Endothelial cell of umbilical vein (primary cell): ENCODE results near the gene STK10. TPM values are rescaled to one million over a fixed set of nuclear protein-coding genes. Genes with fewer than 3 reads are reported as not detected.

ENCODE experiments used
- BruUV-seq: library from RNA; stranded (reverse); fragments of 400-500 nt; replicated peaks from 2 replicates; lab custom pipeline; 2021; lab: Mats Ljungman, UMichigan
- CTCF ChIA-PET: fragments of 300-600, 350-600 bp; sonication (Branson Sonifier 250); formaldehyde crosslinking; loops from one replicate; lab custom pipeline; 2021; ENCODE audit warnings: antibody characterized with exemption, inconsistent platforms; lab: Charles Lee
- POLR2A ChIA-PET: fragments of 300-600, 350-600 bp; sonication (Branson Sonifier 250); formaldehyde crosslinking; loops from one replicate; lab custom pipeline; 2021; ENCODE audit warnings: antibody characterized with exemption, inconsistent platforms; lab: Charles Lee
- DNase-seq: peaks from one replicate; pipeline ENCODE4 v3.0.0-alpha.2; 2011; ENCODE audit warnings: low read depth, low spot score
- FAIRE-seq: peaks from 2 replicates; lab custom pipeline; 2011; peaks lifted over from hg19 to GRCh38; lab: Jason Lieb, UNC
- H2AFZ ChIP-seq: 2 replicates; pipeline ENCODE4 v1.6.0; 2012; ENCODE audit warnings: low read depth, low read length, control low read depth, inconsistent platforms
- H3K27ac ChIP-seq: 2 replicates; pipeline ENCODE4 v1.5.1; 2011; ENCODE audit warnings: low read depth, mild to moderate bottlenecking, control low read depth, low read length, moderate library complexity; ENCODE audit not compliant: insufficient read depth
- H3K27me3 ChIP-seq, 2 experiments: 2 replicates each; pipeline versions ENCODE4 v1.6.0 to v1.6.1; 2011; ENCODE audit warnings: low read length in 2 of 2, mixed read lengths in 1 of 2; ENCODE audit not compliant: control insufficient read depth in 2 of 2, insufficient read depth in 2 of 2
- H3K36me3 ChIP-seq, 2 experiments: 2 replicates in 1 of 2; 3 replicates in 1 of 2; pipeline ENCODE4 v1.5.1; 2011; ENCODE audit warnings: low read length in 2 of 2, mild to moderate bottlenecking in 1 of 2, moderate library complexity in 1 of 2; ENCODE audit not compliant: control insufficient read depth in 2 of 2, insufficient read depth in 2 of 2; ENCODE audit errors: extremely low read depth in 1 of 2
- H3K4me1 ChIP-seq: 3 replicates; pipeline ENCODE4 v1.5.1; 2011; ENCODE audit warnings: mild to moderate bottlenecking, low read length; ENCODE audit not compliant: control insufficient read depth, insufficient read depth; ENCODE audit errors: extremely low read depth
- H3K4me2 ChIP-seq: 2 replicates; pipeline ENCODE4 v1.6.1; 2011; ENCODE audit warnings: low read length, control low read depth, mixed read lengths; ENCODE audit not compliant: insufficient read depth
- H3K4me3 ChIP-seq, 3 experiments: fragments of 200-600 bp in 1 of 3; sonication (generic), shearing (Covaris generic) in 1 of 3; replicated peaks in 1 of 3; 2 replicates each; pipeline ENCODE4 v1.5.1; 2011 to 2016; ENCODE audit warnings: control low read depth in 3 of 3, low read length in 3 of 3, mild to moderate bottlenecking in 2 of 3, inconsistent platforms in 1 of 3, low read depth in 1 of 3, moderate library complexity in 1 of 3; ENCODE audit not compliant: insufficient read depth in 1 of 3
- H3K79me2 ChIP-seq: 2 replicates; pipeline ENCODE4 v1.6.0; 2012; ENCODE audit warnings: low read length, inconsistent platforms; ENCODE audit not compliant: control insufficient read depth, insufficient read depth
- H3K9ac ChIP-seq: replicated peaks from 2 replicates; pipeline ENCODE3; 2011; ENCODE audit warnings: low read length, control low read depth; ENCODE audit not compliant: insufficient read depth; ENCODE audit errors: extremely low read depth
- H3K9me1 ChIP-seq: replicated peaks from 3 replicates; pipeline ENCODE4 v1.6.0; 2011; ENCODE audit warnings: mild to moderate bottlenecking, low read length; ENCODE audit not compliant: control insufficient read depth, insufficient read depth; ENCODE audit errors: extremely low read depth
- H3K9me3 ChIP-seq: replicated peaks from 2 replicates; pipeline ENCODE4 v1.5.1; 2012; ENCODE audit warnings: low read length, inconsistent platforms; ENCODE audit not compliant: control insufficient read depth, insufficient read depth
- H4K20me1 ChIP-seq: replicated peaks from 2 replicates; pipeline ENCODE3; 2011; ENCODE audit warnings: mild to moderate bottlenecking, low read length; ENCODE audit not compliant: control insufficient read depth, insufficient read depth; ENCODE audit errors: extremely low read depth
- EZH2 ChIP-seq: IDR thresholded peaks from 2 replicates; pipeline ENCODE4 v1.6.1; 2012; ENCODE audit warnings: borderline replicate concordance, low read depth, mild to moderate bottlenecking, moderate library complexity, low read length, inconsistent platforms; ENCODE audit not compliant: severe bottlenecking
- FOS ChIP-seq: IDR thresholded peaks from 2 replicates; pipeline ENCODE4 v1.6.1; 2011; ENCODE audit warnings: mild to moderate bottlenecking, low read length, moderate library complexity, borderline replicate concordance; ENCODE audit not compliant: insufficient read depth
- GATA2 ChIP-seq: IDR thresholded peaks from 2 replicates; pipeline ENCODE4 v1.7.0; 2011; ENCODE audit warnings: low read depth, mild to moderate bottlenecking, moderate library complexity, mixed read lengths, low read length; ENCODE audit not compliant: insufficient read length, insufficient read depth
- JUN ChIP-seq: IDR thresholded peaks from 2 replicates; pipeline ENCODE4 v1.6.1; 2011; ENCODE audit warnings: borderline replicate concordance, low read depth; ENCODE audit not compliant: insufficient read length, insufficient read depth
- MYC ChIP-seq: IDR thresholded peaks from one replicate; pipeline ENCODE4 v1.6.1; 2011; ENCODE audit warnings: mild to moderate bottlenecking, low read depth, low read length
- POLR2A ChIP-seq: IDR thresholded peaks from 2 replicates; pipeline ENCODE4 v1.6.1; 2012; ENCODE audit warnings: low read depth, mild to moderate bottlenecking, control low read depth, low read length
- POLR2AphosphoS5 ChIP-seq: IDR thresholded peaks from 2 replicates; pipeline ENCODE4 v1.6.1; 2012; ENCODE audit warnings: low read depth, mild to moderate bottlenecking, control low read depth, low read length, moderate library complexity; ENCODE audit not compliant: insufficient read depth
- dilution Hi-C: fragments of 300-500 bp; cut with MboI; formaldehyde crosslinking; loops from one replicate; pipeline ENCODE4 v1.15.0; 2019; ENCODE audit warnings: low sequenced_read_pairs; ENCODE audit not compliant: extremely low pct_ligation_motif_present
- intact Hi-C: fragments of 100-400 bp; cut with micrococcal nuclease; formaldehyde crosslinking; loops from one replicate; pipeline ENCODE4 v1.10.0; 2022
- polyA plus RNA-seq, 4 experiments: library from polyadenylated mRNA; depleted of rRNA in 3 of 4; stranded (reverse) in 3 of 4; unstranded in 1 of 4; fragments of >200 nt; gene quantifications; 2 replicates each; pipeline versions ENCODE4 v1.2.1 to v1.2.3, GENCODE V29; 2011 to 2012; ENCODE audit warnings: missing spikeins in 1 of 4
- total RNA-seq: library from RNA; stranded (reverse); gene quantifications from 2 replicates; pipeline ENCODE4 v1.2.3, GENCODE V29; 2021
- TF ChIP-seq, protein P1 (sequence below), 2 donors: IDR thresholded peaks; 1 replicate in 1 of 2; 2 replicates in 1 of 2; pipeline ENCODE4 v1.5.1; 2011; ENCODE audit warnings: low read length in 2 of 2, mild to moderate bottlenecking in 2 of 2, moderate library complexity in 2 of 2, control low read depth in 1 of 2, inconsistent platforms in 1 of 2, low read depth in 1 of 2; ENCODE audit not compliant: insufficient read depth in 1 of 2; ENCODE audit errors: extremely low read depth in 1 of 2
- TF ChIP-seq, protein P2 (sequence below): IDR thresholded peaks from 2 replicates; pipeline ENCODE4 v1.6.1; 2011; ENCODE audit not compliant: insufficient read depth, insufficient read length

The STK10 gene
- total and polyA plus RNA-seq, 2 donors (not counting 3 experiments of a cell fraction or from before 2014, with no cell fraction given): 16.9 to 47.2 TPM

- TF ChIP-seq, protein P1, sequence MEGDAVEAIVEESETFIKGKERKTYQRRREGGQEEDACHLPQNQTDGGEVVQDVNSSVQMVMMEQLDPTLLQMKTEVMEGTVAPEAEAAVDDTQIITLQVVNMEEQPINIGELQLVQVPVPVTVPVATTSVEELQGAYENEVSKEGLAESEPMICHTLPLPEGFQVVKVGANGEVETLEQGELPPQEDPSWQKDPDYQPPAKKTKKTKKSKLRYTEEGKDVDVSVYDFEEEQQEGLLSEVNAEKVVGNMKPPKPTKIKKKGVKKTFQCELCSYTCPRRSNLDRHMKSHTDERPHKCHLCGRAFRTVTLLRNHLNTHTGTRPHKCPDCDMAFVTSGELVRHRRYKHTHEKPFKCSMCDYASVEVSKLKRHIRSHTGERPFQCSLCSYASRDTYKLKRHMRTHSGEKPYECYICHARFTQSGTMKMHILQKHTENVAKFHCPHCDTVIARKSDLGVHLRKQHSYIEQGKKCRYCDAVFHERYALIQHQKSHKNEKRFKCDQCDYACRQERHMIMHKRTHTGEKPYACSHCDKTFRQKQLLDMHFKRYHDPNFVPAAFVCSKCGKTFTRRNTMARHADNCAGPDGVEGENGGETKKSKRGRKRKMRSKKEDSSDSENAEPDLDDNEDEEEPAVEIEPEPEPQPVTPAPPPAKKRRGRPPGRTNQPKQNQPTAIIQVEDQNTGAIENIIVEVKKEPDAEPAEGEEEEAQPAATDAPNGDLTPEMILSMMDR (IDR thresholded peaks at IDR 0.05; ENCODE audit: extremely low read depth in 1 of 2, insufficient read depth in 1 of 2, low read depth in 1 of 2, low read length in 2 of 2): no peak
- TF ChIP-seq FOS (no peak), JUN (no peak), EZH2 (no peak), GATA2 (no peak), MYC (no peak), POLR2A (no peak), POLR2AphosphoS5 (no peak)
- TF ChIP-seq, protein P2, sequence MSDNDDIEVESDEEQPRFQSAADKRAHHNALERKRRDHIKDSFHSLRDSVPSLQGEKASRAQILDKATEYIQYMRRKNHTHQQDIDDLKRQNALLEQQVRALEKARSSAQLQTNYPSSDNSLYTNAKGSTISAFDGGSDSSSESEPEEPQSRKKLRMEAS: no peak
- Histone ChIP-seq H3K9ac (no peak overlapping the region), H3K9me3 (no peaks in the 10 kb centered on the region), H3K27ac (no peak overlapping the region), H3K4me1 (no peaks in the 10 kb centered on the region), H3K79me2 (no peaks in the 10 kb centered on the region), H3K36me3 (peaks cover 0 to 13% of the 10 kb centered on the region in 2 experiments), H3K4me2 (no peak overlapping the region), H3K27me3 (no peaks in the 10 kb centered on the region), H2AFZ (no peak overlapping the region), H4K20me1 (no peaks in the 10 kb centered on the region), H3K4me3 (no peak overlapping the region), H3K9me1 (no peaks in the 10 kb centered on the region)
- intact Hi-C loops: no loop called here
- no peak for FAIRE-seq
- POLR2A ChIA-PET: no interaction called here
- no peak for DNase-seq
- CTCF ChIA-PET: no interaction called here
- no TSS peak for BruUV-seq
- dilution Hi-C loops: no loop called here
Measured at GRCh38 chr5:172077664-172078425, 110.2 kb downstream of the STK10 start.
